ENCODE data around the gene ELAC2.

The ELAC2 gene

GRCh38 chr17:13017655-13018459, at the start of gene ELAC2:
Gene ELAC2, minus strand, starts transcription at chr17:13018027. Its CDS starts 80 bp downstream, at chr17:13017947.
- TF ChIP-seq CTCF (conservative IDR thresholded peaks at IDR 0.05; ENCODE audit: control insufficient read depth, insufficient read depth, low read depth, low read length), result no peak

GRCh38 chr17:13065032-13065431, 47.2 kb upstream of the ELAC2 start:
- no peak for TF ChIP-seq CTCF (conservative IDR thresholded peaks at IDR 0.05; ENCODE audit: control insufficient read depth, insufficient read depth, low read depth, low read length)

More at GRCh38 chr17:13017655-13018459, at the start of gene ELAC2:
- peak; percentile 99 for DNase-seq (ENCODE audit: low read depth)
- H3K4me3 ChIP-seq (ENCODE audit: control insufficient read depth, low read depth, low read length), result peak within 1 kb of the TSS; percentile 90

GRCh38 chr17:13055131-13055530, 37.3 kb upstream of the ELAC2 start:
- DNase-seq (ENCODE audit: low read depth), result no peak
- no peak for TF ChIP-seq CTCF (conservative IDR thresholded peaks at IDR 0.05; ENCODE audit: control insufficient read depth, insufficient read depth, low read depth, low read length)
- H3K4me3 ChIP-seq (ENCODE audit: control insufficient read depth, low read depth, low read length), result no peak overlapping the region

More at GRCh38 chr17:13065032-13065431, 47.2 kb upstream of the ELAC2 start:
- no peak for DNase-seq (ENCODE audit: low read depth)
- H3K4me3 ChIP-seq (ENCODE audit: control insufficient read depth, low read depth, low read length), result no peak overlapping the region

GRCh38 chr17:13054666-13055065, 36.8 kb upstream of the ELAC2 start:
- no peak for TF ChIP-seq CTCF (conservative IDR thresholded peaks at IDR 0.05; ENCODE audit: control insufficient read depth, insufficient read depth, low read depth, low read length)
- no peak for DNase-seq (ENCODE audit: low read depth)
- no peak overlapping the region for H3K4me3 ChIP-seq (ENCODE audit: control insufficient read depth, low read depth, low read length)

GRCh38 chr17:13051915-13052314, 34.1 kb upstream of the ELAC2 start:
- no peak for DNase-seq (ENCODE audit: low read depth)
- no peak for TF ChIP-seq CTCF (conservative IDR thresholded peaks at IDR 0.05; ENCODE audit: control insufficient read depth, insufficient read depth, low read depth, low read length)
- no peak overlapping the region for H3K4me3 ChIP-seq (ENCODE audit: control insufficient read depth, low read depth, low read length)

- DNase-seq (ENCODE audit: low read depth), result no peak
- H3K4me3 ChIP-seq (ENCODE audit: control insufficient read depth, low read depth, low read length), result no peak overlapping the region
- no peak for TF ChIP-seq CTCF (conservative IDR thresholded peaks at IDR 0.05; ENCODE audit: control insufficient read depth, insufficient read depth, low read depth, low read length)
These were observed 29.3 kb upstream of the ELAC2 start for GRCh38 chr17:13047011-13047606.
